H9 (cell line): ENCODE results near the gene RPLP2. TPM values are rescaled to one million over a fixed set of nuclear protein-coding genes. Genes with fewer than 3 reads are reported as not detected.

ENCODE experiments used
- DNase-seq: peaks from one replicate; pipeline ENCODE4 v3.0.0-alpha.2; 2017
- H2AFZ ChIP-seq: one replicate; pipeline ENCODE4 v1.6.1; 2013; ENCODE audit warnings: mild to moderate bottlenecking, low read length, control low read depth, moderate library complexity
- H2AK5ac ChIP-seq: 2 replicates; pipeline ENCODE4 v1.6.1; 2013; ENCODE audit warnings: low read length, control low read depth, mixed read lengths; ENCODE audit not compliant: insufficient read length
- H2BK120ac ChIP-seq: one replicate; pipeline ENCODE4 v1.6.1; 2013; ENCODE audit warnings: low read depth, mild to moderate bottlenecking, low read length, control low read depth, inconsistent platforms; ENCODE audit not compliant: poor library complexity, severe bottlenecking
- H2BK12ac ChIP-seq: 2 replicates; pipeline ENCODE4 v1.6.1; 2013; ENCODE audit warnings: low read length, control low read depth, mixed read lengths, low read depth; ENCODE audit not compliant: insufficient read length
- H2BK15ac ChIP-seq: 2 replicates; pipeline ENCODE4 v1.6.1; 2013; ENCODE audit warnings: low read depth, low read length, control low read depth
- H2BK20ac ChIP-seq: one replicate; pipeline ENCODE4 v1.6.1; 2013; ENCODE audit warnings: low read depth, mild to moderate bottlenecking, low read length, control low read depth, inconsistent platforms; ENCODE audit not compliant: poor library complexity, severe bottlenecking
- H2BK5ac ChIP-seq: 2 replicates; pipeline ENCODE4 v1.6.1; 2013; ENCODE audit warnings: low read length, control low read depth, mixed read lengths; ENCODE audit not compliant: insufficient read length
- H3K14ac ChIP-seq: 2 replicates; pipeline ENCODE4 v1.6.1; 2013; ENCODE audit warnings: low read length, control low read depth; ENCODE audit not compliant: insufficient read depth
- H3K18ac ChIP-seq: 2 replicates; pipeline ENCODE4 v1.6.1; 2013; ENCODE audit warnings: low read depth, mild to moderate bottlenecking, mixed read lengths, low read length, control low read depth; ENCODE audit not compliant: insufficient read length
- H3K23ac ChIP-seq: 2 replicates; pipeline ENCODE4 v1.6.1; 2013; ENCODE audit warnings: low read length, control low read depth, mixed read lengths, low read depth; ENCODE audit not compliant: insufficient read length
- H3K23me2 ChIP-seq: 2 replicates; pipeline ENCODE4 v1.6.1; 2013; ENCODE audit warnings: low read depth, mild to moderate bottlenecking, mixed read lengths, low read length, control low read depth; ENCODE audit not compliant: insufficient read length, poor library complexity, severe bottlenecking
- H3K27ac ChIP-seq: 2 replicates; pipeline ENCODE4 v1.5.1; 2013; ENCODE audit warnings: low read length, control low read depth, mixed read lengths, low read depth; ENCODE audit not compliant: insufficient read length
- H3K27me3 ChIP-seq: 2 replicates; pipeline ENCODE4 v1.6.1; 2013; ENCODE audit warnings: low read length, control low read depth, inconsistent platforms; ENCODE audit not compliant: insufficient read depth
- H3K4ac ChIP-seq: 2 replicates; pipeline ENCODE4 v1.6.1; 2013; ENCODE audit warnings: low read depth, mild to moderate bottlenecking, control low read depth, inconsistent platforms, low read length, moderate library complexity
- H3K4me1 ChIP-seq: 2 replicates; pipeline ENCODE4 v1.6.1; 2013; ENCODE audit warnings: low read length, control low read depth, inconsistent platforms; ENCODE audit not compliant: insufficient read depth
- H3K4me2 ChIP-seq: 2 replicates; pipeline ENCODE4 v1.6.1; 2013; ENCODE audit warnings: low read length, control low read depth, mixed read lengths; ENCODE audit not compliant: insufficient read length, insufficient read depth
- H3K56ac ChIP-seq: 2 replicates; pipeline ENCODE4 v1.6.1; 2013; ENCODE audit warnings: low read depth, mild to moderate bottlenecking, mixed read lengths, low read length, control low read depth; ENCODE audit not compliant: insufficient read length
- H3K79me1 ChIP-seq: 2 replicates; pipeline ENCODE4 v1.6.1; 2013; ENCODE audit warnings: low read depth, mild to moderate bottlenecking, moderate library complexity, low read length, control low read depth, inconsistent platforms; ENCODE audit not compliant: insufficient read depth, poor library complexity, severe bottlenecking
- H3K79me2 ChIP-seq: 2 replicates; pipeline ENCODE4 v1.6.1; 2013; ENCODE audit warnings: low read length, control low read depth, inconsistent platforms; ENCODE audit not compliant: insufficient read depth
- H3K9ac ChIP-seq: 2 replicates; pipeline ENCODE4 v1.6.1; 2013; ENCODE audit warnings: low read length, control low read depth, mixed read lengths; ENCODE audit not compliant: insufficient read length; ENCODE audit errors: extremely low read depth
- H3K9me3 ChIP-seq: one replicate; pipeline ENCODE4 v1.6.1; 2013; ENCODE audit warnings: low read depth, low read length, inconsistent platforms; ENCODE audit not compliant: control insufficient read depth
- H3T11ph ChIP-seq: one replicate; pipeline ENCODE4 v1.6.1; 2013; ENCODE audit warnings: mild to moderate bottlenecking, low read length, control low read depth, inconsistent platforms
- H4K20me1 ChIP-seq: one replicate; pipeline ENCODE4 v1.6.1; 2013; ENCODE audit not compliant: control insufficient read depth, insufficient read length, insufficient read depth
- H4K5ac ChIP-seq: 2 replicates; pipeline ENCODE4 v1.6.1; 2013; ENCODE audit warnings: low read depth, mild to moderate bottlenecking, mixed read lengths, low read length, control low read depth; ENCODE audit not compliant: insufficient read length
- H4K8ac ChIP-seq: replicated peaks from 2 replicates; pipeline ENCODE4 v1.6.1; 2013; ENCODE audit warnings: low read length, control low read depth, mixed read lengths, low read depth; ENCODE audit not compliant: insufficient read length
- H4K91ac ChIP-seq: 2 replicates; pipeline ENCODE4 v1.6.1; 2013; ENCODE audit warnings: low read depth, mild to moderate bottlenecking, moderate library complexity, mixed read lengths, low read length, control low read depth; ENCODE audit not compliant: insufficient read length
- H3K27ac Mint-ChIP-seq, 3 experiments: 2 replicates in 2 of 3; 3 replicates in 1 of 3; pipeline ENCODE4 v1.8.0; 2020 to 2021; ENCODE audit warnings: mixed read lengths in 3 of 3, mild to moderate bottlenecking in 1 of 3, moderate library complexity in 1 of 3
- H3K27me3 Mint-ChIP-seq: 2 replicates; pipeline ENCODE4 v1.8.0; 2021; ENCODE audit warnings: low read depth, mild to moderate bottlenecking, moderate library complexity, mixed read lengths
- H3K36me3 Mint-ChIP-seq, 3 experiments: 2 replicates in 2 of 3; 3 replicates in 1 of 3; pipeline ENCODE4 v1.8.0; 2020 to 2021; ENCODE audit warnings: low read depth in 3 of 3, mixed read lengths in 3 of 3; ENCODE audit not compliant: insufficient read depth in 1 of 3
- H3K4me1 Mint-ChIP-seq, 2 experiments: 2 replicates each; pipeline ENCODE4 v1.8.0; 2020; ENCODE audit warnings: mixed read lengths in 2 of 2
- H3K4me3 Mint-ChIP-seq, 2 experiments: 2 replicates in 1 of 2; 3 replicates in 1 of 2; pipeline ENCODE4 v1.8.0; 2020 to 2021; ENCODE audit warnings: mild to moderate bottlenecking in 2 of 2, mixed read lengths in 2 of 2, moderate library complexity in 1 of 2
- H3K9me3 Mint-ChIP-seq, 2 experiments: 2 replicates in 1 of 2; 3 replicates in 1 of 2; pipeline ENCODE4 v1.8.0; 2020; ENCODE audit warnings: mild to moderate bottlenecking in 2 of 2, mixed read lengths in 2 of 2, moderate library complexity in 1 of 2
- CTCF ChIP-seq: fragments of 200-600 bp; sonication (generic); conservative IDR thresholded peaks from 3 replicates; pipeline ENCODE4 v1.8.0; 2021; ENCODE audit warnings: antibody characterized with exemption, mild to moderate bottlenecking
- WGBS: extraction: QIAGEN DNeasy Blood & Tissue Kit; methylation state at CpG from one replicate; pipeline ENCODE4 v1.1.7; 2013; ENCODE audit warnings: missing lambda C conversion rate, low lambda C conversion rate, mixed read lengths; ENCODE audit not compliant: insufficient read length; ENCODE audit errors: extremely low coverage; 5-methylcytosine and 5-hydroxymethylcytosine counted together
- total RNA-seq: library from RNA; stranded (reverse); gene quantifications from 2 replicates; pipeline ENCODE4 v1.2.1, GENCODE V29; 2021

Gene RPLP2
- total RNA-seq, 1 experiment from 2014 or later: 2,138 TPM

GRCh38 chr11:803467-803742 is 6.4 kb upstream of the RPLP2 start:
- Histone ChIP-seq H4K8ac (no peak overlapping the region), H3K79me2 (no peaks in the 10 kb centered on the region), H3K4me1 (no peaks in the 10 kb centered on the region), H2BK20ac (no peak overlapping the region), H3K18ac (no peak overlapping the region), H2BK15ac (no peak overlapping the region), H3T11ph (no peak overlapping the region), H3K4me2 (no peak overlapping the region), H3K56ac (no peak overlapping the region), H4K5ac (no peak overlapping the region), H3K23me2 (peaks cover 7% of the 10 kb centered on the region), H2BK12ac (no peak overlapping the region), H3K27me3 (no peaks in the 10 kb centered on the region), H3K4ac (no peak overlapping the region), H2BK5ac (no peak overlapping the region), H2AK5ac (no peak overlapping the region), H4K91ac (no peak overlapping the region), H3K14ac (no peak overlapping the region), H2AFZ (no peak overlapping the region), H3K27ac (no peak overlapping the region), H4K20me1 (no peaks in the 10 kb centered on the region), H3K9ac (no peak overlapping the region), H3K23ac (no peak overlapping the region), H2BK120ac (no peak overlapping the region), H3K9me3 (no peaks in the 10 kb centered on the region), H3K79me1 (no peaks in the 10 kb centered on the region)
- no CpG with 5 or more reads among the region's 8 CpGs for WGBS
- no peak for DNase-seq
- no peaks in the 10 kb centered on the region for H3K9me3 Mint-ChIP-seq
- peaks cover 2 to 8% (median 8%) of the 10 kb centered on the region in 3 experiments; a peak in 5 of 7 replicates for H3K36me3 Mint-ChIP-seq
- H3K4me3 Mint-ChIP-seq: 0 out of 5 replicates have a peak overlapping the region, but pooled peaks of 1 of the 2 experiments have one; percentile 64
- H3K4me1 Mint-ChIP-seq: peaks cover 8 to 13% of the 10 kb centered on the region in 2 experiments
- no peak overlapping the region for H3K27ac Mint-ChIP-seq
- H3K27me3 Mint-ChIP-seq: no peaks in the 10 kb centered on the region
- no peak for TF ChIP-seq CTCF
